ENCODE measurements around the gene H2AZ2.

DNA sequence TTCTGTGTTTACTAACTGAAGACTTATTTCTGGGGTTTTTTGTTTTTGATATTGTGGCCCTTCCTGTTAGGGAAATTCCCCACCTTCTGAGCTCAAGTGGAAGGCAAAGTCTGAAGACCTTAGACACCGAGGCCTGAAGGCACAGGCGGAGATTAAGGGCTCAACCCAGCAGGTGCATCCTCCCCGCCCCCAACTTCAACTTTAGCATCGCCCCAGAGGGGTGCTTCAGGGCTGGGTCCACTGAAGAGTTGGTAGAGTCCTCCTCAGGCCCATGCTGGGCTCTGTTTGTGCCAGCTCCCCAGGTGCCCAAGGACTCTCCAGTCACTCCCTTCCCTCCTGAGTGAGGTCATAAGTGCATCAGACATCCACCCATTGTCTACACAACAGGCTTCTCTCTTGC, 60.8 kb downstream of the H2AZ2 start:
- TF ChIP-seq, protein P1, sequence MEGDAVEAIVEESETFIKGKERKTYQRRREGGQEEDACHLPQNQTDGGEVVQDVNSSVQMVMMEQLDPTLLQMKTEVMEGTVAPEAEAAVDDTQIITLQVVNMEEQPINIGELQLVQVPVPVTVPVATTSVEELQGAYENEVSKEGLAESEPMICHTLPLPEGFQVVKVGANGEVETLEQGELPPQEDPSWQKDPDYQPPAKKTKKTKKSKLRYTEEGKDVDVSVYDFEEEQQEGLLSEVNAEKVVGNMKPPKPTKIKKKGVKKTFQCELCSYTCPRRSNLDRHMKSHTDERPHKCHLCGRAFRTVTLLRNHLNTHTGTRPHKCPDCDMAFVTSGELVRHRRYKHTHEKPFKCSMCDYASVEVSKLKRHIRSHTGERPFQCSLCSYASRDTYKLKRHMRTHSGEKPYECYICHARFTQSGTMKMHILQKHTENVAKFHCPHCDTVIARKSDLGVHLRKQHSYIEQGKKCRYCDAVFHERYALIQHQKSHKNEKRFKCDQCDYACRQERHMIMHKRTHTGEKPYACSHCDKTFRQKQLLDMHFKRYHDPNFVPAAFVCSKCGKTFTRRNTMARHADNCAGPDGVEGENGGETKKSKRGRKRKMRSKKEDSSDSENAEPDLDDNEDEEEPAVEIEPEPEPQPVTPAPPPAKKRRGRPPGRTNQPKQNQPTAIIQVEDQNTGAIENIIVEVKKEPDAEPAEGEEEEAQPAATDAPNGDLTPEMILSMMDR (IDR thresholded peaks at IDR 0.05; ENCODE audit: low read length), result no peak
- no peak for TF ChIP-seq EZH2phosphoT487 (IDR thresholded peaks at IDR 0.05; ENCODE audit: low read length)
